A549 treated with GW870086 at 1 μM for 4 hours (cell line): Measurements from ENCODE around the gene PCDHGA7. TPM values are rescaled to one million over a fixed set of nuclear protein-coding genes. Genes with fewer than 3 reads are reported as not detected.

Source experiments
- total RNA-seq: library from RNA; stranded (reverse); fragments of 200-300 nt; extraction: Qiagen RNA extraction; gene quantifications from 5 replicates; pipeline ENCODE4 v1.2.3, GENCODE V29; 2022; ENCODE audit warnings: low read depth

PCDHGA7 gene
- total RNA-seq, result 0.59 to 1.1 TPM (median 0.95 TPM) in 5 replicates

DNA sequence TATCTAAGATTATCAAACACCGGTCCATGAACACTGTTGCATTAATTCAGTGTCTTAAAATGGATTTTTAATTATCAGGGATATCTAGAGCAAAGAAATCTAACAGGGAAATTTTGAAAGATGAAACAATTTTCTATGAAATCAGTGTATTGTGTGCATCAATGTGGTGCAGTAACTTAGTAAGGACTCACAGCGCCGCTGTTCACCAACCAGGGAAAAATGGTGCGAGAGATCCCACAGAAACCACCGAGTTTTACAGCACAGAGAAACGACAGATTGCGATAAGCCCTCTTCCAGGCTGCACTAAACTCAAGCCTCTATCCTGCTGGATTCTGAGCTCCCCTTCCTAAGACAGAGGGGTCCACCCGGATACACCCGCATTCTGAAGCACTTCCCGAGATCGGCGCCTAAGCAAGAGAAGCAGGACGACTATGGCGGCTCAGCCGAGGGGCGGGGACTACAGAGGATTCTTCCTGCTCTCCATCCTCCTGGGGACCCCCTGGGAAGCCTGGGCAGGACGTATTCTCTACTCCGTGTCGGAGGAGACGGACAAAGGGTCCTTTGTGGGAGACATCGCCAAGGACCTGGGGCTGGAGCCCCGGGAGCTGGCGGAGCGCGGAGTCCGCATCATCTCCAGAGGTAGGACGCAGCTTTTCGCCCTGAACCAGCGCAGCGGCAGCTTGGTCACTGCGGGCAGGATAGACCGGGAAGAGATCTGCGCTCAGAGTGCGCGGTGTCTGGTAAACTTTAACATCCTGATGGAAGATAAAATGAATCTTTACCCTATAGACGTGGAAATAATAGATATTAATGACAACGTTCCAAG is at the start of gene PCDHGA7:
Gene PCDHGA7 (plus strand): TSS at position 274 of the 826 bp plus-strand sequence. CDS start 158 bp downstream, at position 432.

DNA sequence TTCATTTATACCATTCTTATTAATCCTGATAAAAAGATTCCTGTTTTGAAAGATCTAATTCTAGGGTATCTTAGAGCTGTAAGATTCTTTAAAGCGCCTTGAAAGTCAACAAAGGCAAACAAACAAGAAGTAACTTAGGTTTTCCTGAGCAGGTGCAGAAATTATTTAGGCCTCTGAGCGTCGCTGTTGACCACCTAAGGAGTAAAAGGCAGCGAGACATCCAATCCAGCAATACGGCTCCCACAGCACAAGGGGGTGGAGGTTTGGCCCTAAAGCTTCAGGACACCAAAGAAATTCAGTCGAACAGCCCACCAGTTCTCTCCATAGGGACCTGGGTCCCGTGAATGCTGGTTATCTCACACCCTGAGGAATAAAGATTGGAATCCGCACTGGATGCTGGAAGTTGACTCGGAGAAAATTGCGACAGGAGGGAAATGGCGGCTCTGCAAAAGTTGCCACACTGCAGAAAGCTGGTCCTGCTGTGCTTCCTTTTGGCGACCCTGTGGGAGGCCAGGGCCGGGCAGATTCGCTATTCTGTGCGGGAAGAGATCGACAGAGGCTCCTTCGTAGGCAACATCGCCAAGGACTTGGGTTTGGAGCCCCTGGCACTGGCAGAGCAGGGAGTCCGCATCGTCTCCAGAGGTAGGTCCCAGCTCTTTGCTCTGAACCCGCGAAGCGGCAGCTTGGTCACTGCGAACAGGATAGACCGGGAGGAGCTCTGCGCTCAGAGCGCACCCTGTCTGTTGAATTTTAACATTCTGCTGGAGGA is 43.8 kb upstream of the PCDHGA7 start, which contains the start of gene PCDHGA2:
Gene PCDHGA2 (plus strand): TSS at position 223 of the 769 bp plus-strand sequence.

DNA sequence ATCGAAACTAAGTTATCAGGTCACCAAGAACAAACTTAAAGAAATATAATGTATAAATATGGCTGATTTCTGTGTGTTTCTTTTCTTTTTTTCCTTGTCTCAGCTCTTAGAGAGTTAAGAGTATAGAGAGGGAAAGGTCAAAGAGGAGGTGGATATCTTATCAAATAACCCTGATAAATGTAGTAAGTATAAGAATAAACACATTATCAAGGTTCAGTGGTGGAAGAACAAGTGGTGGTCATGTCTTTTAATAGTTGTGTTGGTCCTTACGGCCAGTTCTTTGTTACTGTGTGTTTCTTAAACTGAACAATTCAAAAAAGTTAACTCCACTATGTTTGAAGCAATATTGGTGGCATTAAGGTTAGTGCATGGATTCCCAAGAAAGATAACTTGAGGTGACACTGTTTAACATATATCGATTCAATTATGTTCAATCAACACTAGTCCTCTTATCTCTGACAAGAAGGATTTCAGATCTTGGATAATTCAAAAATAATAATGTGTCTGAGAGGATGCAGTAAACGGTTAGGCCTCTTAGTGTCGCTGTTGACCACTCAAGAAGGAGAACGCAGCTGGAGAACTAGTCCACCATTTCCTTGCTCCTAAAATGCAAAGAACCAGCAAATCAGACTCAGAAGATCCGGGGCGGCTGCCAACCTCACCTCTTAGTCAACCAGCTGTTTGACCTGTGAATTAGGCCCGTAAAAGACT is 39.1 kb upstream of the PCDHGA7 start, which contains the start of gene PCDHGA3:
Gene PCDHGA3 (plus strand): TSS at position 588 of the 711 bp plus-strand sequence. CDS start 205 bp downstream, outside the sequence.

DNA sequence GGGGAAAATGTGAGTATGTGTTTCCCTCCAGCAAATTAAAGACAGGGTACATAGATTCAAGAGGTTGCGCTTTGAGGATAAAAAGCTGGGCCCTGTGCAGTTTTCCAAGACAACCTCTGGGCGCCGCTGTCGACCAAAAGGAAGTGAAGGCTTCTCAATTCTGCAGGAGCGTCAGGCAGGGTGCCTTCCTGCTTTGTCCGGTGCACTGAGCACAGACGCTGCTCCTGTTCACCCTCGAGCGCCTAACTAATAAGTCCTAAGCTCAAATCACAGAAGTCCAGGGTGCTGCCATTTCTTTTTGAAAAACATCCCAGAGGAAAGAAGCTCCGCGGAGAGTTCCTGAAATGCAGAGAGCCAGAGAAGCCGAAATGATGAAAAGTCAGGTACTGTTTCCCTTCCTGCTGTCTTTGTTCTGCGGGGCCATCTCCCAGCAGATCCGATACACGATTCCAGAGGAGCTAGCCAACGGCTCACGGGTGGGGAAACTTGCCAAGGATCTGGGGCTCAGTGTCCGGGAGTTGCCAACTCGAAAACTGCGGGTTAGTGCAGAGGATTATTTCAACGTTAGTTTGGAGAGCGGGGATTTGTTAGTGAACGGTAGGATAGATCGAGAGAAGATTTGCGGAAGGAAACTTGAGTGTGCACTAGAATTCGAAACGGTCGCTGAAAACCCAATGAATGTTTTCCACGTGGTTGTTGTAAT is 32.5 kb upstream of the PCDHGA7 start, which contains the start of gene PCDHGB1:
Gene PCDHGB1 (plus strand): TSS at position 183 of the 703 bp plus-strand sequence. CDS start 162 bp downstream, at position 345.

DNA sequence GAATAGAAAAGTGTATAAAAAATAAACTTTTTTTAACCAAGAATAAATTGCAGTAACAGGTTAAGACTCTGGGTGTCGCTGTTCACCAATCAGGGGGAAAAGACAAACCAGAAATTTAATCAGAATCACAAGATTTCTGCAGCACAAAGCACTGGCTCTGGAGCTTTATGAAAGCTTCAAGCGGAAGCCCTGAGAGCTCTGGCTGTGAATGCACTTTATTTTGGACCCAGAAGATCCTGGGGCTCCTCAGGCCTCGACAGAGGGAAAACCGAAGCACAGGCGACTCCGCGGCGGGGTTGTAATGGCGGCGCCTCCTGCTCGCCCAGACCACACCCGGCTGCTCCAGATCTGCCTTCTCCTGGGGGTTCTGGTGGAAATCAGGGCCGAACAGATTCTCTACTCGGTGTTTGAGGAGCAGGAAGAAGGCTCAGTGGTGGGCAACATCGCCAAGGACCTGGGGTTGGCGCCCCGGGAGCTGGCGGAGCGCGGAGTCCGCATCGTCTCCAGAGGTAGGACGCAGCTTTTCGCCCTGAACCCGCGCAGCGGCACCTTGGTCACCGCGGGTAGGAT is 27.6 kb upstream of the PCDHGA7 start, which contains the start of gene PCDHGA4:
Gene PCDHGA4 (plus strand): TSS at position 122 of the 570 bp plus-strand sequence. CDS start 87 bp downstream, at position 209.

DNA sequence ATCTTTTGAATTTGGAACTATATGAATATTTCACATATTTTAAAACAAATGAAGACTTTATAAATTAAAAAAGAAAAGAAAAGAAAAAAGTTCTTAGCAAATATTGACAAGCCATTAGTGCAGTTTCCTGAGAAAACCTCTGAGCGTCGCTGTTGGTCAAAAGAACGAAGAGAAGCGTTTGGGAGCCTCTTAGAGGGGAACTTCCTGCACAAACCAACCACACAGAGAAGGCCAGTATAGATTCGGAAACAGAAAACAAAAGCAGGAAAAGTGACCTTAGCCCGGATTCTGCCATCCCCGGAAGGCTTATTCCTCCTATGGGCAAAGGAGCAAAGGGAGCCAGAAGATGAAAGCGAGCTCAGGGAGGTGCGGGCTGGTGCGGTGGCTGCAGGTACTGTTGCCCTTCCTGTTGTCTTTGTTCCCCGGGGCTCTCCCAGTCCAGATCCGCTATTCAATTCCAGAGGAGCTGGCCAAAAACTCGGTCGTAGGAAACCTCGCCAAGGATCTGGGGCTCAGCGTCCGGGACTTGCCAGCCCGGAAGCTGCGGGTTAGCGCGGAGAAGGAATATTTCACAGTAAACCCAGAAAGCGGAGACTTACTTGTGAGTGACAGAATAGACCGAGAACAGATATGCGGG is 22.6 kb upstream of the PCDHGA7 start, which contains the start of gene PCDHGB2:
Gene PCDHGB2 (plus strand): TSS at position 205 of the 637 bp plus-strand sequence. CDS start 142 bp downstream, at position 347.

DNA sequence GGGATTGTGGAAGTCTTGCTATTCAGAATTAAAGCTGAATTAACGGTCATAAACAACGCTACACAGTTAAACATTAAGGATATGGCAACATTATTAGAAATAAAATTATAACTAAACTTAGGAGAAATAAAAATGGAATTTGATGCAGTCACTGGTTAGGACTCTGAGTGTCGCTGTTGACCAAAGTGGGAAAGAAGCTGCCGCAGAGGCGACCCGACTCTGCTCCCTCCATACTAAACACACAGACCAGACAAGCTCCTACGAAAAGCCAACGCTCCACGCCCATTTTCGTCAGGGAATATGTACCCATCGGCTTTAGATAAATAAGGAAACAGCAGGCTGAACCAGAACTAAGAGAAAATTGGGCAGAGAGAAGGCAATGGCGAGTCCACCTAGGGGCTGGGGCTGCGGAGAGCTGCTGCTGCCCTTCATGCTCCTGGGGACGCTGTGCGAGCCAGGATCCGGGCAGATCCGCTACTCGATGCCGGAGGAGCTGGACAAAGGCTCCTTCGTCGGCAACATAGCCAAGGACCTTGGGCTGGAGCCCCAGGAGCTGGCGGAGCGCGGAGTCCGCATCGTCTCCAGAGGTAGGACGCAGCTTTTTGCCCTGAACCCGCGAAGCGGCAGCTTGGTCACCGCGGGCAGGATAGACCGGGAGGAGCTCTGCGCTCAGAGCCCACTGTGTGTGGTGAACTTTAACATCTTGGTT is 18.4 kb upstream of the PCDHGA7 start, which contains the start of gene PCDHGA5:
Gene PCDHGA5 (plus strand): TSS at position 211 of the 709 bp plus-strand sequence. CDS start 169 bp downstream, at position 380.

DNA sequence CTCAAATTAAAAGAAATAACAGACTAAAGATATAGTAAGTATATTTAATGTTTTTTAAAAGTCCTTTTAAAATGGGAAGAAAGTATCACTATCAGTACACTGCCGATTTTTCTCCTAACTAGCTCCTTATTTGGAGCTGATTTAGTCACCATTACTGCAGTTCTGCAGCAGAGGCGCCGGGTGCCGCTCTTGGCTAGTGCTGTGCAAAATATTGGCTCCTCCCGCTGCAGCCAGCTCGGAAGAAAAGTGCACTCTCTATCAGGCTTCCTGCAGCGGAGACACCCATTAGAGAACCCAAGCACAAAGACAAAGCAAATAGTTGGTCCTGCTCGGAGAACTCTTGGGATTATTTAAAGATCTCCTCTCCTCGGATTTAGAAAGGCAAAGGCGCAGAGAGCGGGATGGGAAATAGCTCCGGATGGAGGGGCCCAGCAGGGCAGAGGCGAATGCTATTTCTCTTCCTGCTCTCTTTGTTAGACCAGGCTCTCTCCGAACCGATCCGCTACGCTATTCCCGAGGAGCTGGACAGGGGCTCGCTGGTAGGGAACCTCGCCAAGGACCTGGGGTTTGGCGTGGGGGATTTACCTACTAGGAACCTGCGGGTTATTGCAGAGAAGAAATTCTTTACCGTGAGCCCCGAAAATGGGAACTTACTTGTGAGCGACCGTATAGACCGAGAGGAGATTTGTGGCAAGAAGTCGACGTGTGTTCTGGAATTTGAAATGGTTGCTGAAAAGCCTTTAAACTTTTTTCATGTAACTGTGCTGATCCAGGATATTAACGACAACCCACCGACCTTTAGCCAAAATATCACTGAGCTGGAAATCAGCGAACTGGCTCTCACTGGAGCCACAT is 12.3 kb upstream of the PCDHGA7 start, which contains the start of gene PCDHGB3:
Gene PCDHGB3 (plus strand): TSS at position 249 of the 855 bp plus-strand sequence. CDS start 153 bp downstream, at position 402.

DNA sequence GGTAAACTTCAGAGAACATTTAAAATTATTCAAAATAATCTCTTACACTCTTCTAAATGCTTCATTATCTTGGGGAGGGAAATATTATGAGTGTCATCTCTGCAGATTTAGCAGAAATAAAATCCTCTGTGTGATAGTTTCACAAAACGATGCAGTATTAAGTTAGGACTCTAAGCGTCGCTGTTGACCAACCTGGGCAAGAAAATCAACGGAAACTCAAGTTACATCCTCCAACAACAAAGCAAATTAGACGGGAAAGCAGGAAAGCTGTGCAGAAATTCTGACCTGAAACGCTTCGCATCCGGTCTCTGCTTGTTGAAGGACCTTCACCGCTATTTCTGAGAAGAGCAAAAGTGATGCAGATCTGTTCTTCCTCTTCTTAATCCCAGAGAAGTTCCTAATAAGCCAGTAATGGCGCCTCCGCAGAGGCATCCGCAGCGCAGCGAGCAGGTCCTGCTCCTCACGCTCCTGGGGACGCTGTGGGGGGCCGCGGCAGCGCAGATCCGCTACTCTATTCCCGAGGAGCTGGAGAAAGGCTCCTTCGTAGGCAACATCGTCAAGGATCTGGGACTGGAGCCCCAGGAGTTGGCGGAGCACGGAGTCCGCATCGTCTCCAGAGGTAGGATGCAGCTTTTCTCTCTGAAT is 8.7 kb upstream of the PCDHGA7 start, which contains the start of gene PCDHGA6:
Gene PCDHGA6 (plus strand): TSS at position 219 of the 645 bp plus-strand sequence. CDS start 193 bp downstream, at position 412.

DNA sequence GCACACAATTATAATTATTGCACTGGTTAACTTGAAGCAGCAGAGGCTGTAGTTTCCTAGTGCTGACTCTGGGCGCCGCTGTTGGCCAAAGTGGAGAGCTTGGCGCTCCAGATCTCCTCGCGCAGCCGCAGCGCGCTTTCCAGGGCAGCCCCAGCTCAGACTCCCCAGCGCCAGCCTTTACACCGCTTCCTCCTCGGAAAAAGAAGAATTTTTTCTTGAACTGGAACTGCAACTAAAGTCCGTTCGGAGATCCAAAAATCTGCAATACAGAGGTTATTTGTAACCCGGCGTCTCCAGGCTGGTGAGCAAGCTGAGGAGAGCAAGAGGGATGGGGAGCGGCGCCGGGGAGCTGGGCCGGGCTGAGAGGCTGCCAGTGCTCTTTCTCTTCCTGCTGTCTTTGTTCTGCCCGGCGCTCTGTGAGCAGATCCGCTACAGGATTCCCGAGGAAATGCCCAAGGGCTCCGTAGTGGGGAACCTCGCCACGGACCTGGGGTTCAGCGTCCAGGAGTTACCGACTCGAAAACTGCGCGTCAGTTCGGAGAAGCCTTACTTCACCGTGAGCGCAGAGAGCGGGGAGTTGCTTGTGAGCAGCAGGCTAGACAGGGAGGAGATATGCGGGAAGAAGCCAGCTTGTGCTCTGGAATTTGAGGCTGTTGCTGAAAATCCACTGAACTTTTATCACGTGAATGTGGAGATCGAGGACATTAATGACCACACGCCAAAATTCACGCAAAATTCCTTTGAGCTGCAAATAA is 5.2 kb downstream of the PCDHGA7 start, which contains the start of gene PCDHGB4:
Gene PCDHGB4 (plus strand): TSS at position 142 of the 755 bp plus-strand sequence. CDS start 187 bp downstream, at position 329.

DNA sequence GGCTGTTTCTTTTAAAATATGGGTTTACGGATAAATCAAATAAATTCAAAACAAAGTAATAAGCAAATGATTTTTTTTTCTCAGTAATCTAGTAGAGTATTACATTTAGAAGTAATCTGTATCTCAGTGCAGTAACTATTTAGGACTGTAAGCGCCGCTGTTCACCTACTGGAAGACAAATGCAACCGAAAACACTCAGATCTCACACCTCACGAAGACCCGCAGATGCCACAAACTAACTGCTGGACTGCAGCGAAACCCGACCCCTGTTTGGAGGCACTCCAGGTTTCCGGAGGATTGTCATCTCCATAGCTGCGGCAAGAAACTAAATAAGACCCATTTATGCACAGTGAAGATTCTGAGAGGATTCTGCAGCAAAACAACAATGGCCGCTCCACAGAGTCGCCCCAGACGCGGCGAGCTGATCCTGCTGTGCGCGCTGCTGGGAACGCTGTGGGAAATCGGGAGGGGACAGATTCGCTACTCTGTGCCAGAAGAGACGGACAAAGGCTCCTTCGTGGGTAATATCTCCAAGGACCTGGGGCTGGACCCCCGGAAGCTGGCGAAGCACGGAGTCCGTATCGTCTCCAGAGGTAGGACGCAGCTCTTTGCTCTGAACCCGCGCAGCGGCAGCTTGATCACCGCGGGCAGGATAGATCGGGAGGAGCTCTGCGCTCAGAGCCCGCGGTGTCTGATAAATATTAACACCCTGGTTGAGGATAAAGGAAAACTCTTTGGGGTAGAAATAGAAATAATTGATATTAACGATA is 10.1 kb downstream of the PCDHGA7 start, which contains the start of gene PCDHGA8:
Gene PCDHGA8 (plus strand): TSS at position 205 of the 770 bp plus-strand sequence. CDS start 181 bp downstream, at position 386.

DNA sequence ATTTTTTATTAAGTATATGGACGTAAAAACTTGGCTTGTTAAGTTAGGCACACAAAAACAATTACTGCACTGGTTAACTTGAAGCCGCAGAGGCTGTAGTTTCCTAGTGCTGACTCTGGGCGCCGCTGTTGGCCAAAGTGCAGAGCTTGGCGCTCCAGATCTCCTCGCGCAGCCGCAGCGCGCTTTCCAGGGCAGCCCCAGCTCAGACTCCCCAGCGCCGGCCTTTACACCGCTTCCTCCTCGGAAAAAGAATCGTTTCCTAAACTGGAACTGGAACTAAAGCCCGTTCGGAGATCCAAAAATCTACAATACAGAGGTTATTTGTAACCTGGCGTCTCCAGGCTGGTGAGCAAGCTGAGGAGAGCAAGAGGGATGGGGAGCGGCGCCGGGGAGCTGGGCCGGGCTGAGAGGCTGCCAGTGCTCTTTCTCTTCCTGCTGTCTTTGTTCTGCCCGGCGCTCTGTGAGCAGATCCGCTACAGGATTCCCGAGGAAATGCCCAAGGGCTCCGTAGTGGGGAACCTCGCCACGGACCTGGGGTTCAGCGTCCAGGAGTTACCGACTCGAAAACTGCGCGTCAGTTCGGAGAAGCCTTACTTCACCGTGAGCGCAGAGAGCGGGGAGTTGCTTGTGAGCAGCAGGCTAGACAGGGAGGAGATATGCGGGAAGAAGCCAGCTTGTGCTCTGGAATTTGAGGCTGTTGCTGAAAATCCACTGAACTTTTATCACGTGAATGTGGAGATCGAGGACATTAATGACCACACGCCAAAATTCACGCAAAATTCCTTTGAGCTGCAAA is 15.4 kb downstream of the PCDHGA7 start, which contains the start of gene PCDHGB5:
Gene PCDHGB5 (plus strand): TSS at position 192 of the 796 bp plus-strand sequence. CDS start 181 bp downstream, at position 373.

DNA sequence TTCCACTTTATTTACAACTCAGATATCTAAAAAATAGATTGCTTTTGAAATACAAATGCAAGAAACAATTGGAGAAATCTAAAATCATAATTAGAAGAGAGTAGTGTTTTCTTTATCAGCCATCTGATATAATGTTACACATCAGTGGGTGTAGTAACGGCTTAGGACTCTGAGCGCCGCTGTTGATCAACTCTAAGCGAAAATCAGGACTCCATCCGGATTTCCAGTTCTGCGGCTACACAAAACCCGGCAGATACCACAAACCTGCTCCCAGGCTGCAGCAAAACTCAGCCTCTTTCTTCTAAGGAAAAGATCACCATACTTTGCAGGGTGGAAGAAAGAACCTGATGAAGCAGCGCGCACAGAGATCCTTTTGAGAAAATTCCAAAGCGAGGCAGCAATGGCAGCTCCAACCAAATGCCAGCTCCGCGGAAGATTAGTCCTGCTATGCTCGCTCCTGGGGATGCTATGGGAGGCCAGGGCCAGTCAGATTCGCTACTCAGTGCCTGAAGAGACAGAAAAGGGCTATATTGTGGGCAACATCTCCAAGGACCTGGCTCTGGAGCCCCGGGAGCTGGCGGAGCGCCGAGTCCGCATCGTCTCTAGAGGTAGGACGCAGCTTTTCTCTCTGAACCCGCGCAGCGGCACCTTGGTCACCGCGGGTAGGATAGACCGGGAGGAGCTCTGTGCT is 20.2 kb downstream of the PCDHGA7 start, which contains the start of gene PCDHGA9:
Gene PCDHGA9 (plus strand): TSS at position 226 of the 691 bp plus-strand sequence. CDS start 175 bp downstream, at position 401.

DNA sequence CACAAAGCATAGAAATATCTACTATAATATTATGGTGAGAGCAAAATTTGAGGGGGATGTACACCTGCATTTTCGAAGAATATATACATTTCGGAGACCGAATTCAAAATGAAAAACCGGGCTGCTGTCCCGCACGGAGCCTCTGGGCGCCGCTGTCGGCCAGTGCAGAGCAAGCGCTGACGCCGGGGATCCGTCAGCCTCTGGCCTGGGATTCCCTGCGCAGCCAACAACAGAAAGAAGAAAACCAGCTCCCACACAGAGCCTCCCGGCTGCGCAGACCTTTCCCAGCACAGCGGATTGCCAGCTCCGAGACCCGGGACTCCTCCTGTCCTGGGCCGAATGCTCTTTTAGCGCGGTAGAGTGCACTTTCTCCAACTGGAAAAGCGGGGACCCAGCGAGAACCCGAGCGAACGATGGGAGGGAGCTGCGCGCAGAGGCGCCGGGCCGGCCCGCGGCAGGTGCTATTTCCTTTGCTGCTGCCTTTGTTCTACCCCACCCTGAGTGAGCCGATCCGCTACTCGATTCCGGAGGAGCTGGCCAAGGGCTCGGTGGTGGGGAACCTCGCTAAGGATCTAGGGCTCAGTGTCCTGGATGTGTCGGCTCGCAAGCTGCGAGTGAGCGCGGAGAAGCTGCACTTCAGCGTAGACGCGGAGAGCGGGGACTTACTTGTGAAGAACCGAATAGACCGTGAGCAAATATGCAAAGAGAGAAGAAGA is 25.4 kb downstream of the PCDHGA7 start, which contains the start of gene PCDHGB6:
Gene PCDHGB6 (plus strand): TSS at position 232 of the 716 bp plus-strand sequence. CDS start 182 bp downstream, at position 414.

